Caco-2 (cell line): ENCODE results near the gene CTTNBP2. TPM values are rescaled to one million over a fixed set of nuclear protein-coding genes. Genes with fewer than 3 reads are reported as not detected.

ENCODE experiments used
- BruUV-seq: library from RNA; stranded (reverse); fragments of 400-500 nt; replicated peaks from 2 replicates; lab custom pipeline; 2021; lab: Mats Ljungman, UMichigan
- CTCF ChIA-PET: fragments of 300-600 bp; sonication (Branson Sonifier 250); formaldehyde crosslinking; loops from one replicate; lab custom pipeline; 2022; ENCODE audit warnings: antibody characterized with exemption; lab: Charles Lee
- POLR2A ChIA-PET: fragments of 300-600 bp; sonication (Branson Sonifier 250); formaldehyde crosslinking; loops from one replicate; lab custom pipeline; 2022; ENCODE audit warnings: antibody characterized with exemption; lab: Charles Lee
- DNase-seq, 2 experiments: peaks; one replicate each; pipeline versions ENCODE4 v3.0.0 to v3.0.0-alpha.2; 2020 to 2022
- H3K27me3 ChIP-seq: replicated peaks from 2 replicates; pipeline ENCODE4 v1.6.0; 2011; ENCODE audit warnings: low read length; ENCODE audit not compliant: control insufficient read depth, insufficient read depth
- H3K36me3 ChIP-seq: 2 replicates; pipeline ENCODE4 v1.5.1; 2011; ENCODE audit warnings: low read length; ENCODE audit not compliant: control insufficient read depth, insufficient read depth
- H3K4me1 ChIP-seq: fragments of 250-450 bp; sonication (Bioruptor Pico); 2 replicates; pipeline ENCODE4 v1.5.1; 2020; ENCODE audit warnings: mild to moderate bottlenecking
- H3K4me3 ChIP-seq: 2 replicates; pipeline ENCODE4 v1.5.1; 2011; ENCODE audit warnings: low read depth, mild to moderate bottlenecking, control low read depth, low read length
- H3K9me3 ChIP-seq: fragments of 250-450 bp; sonication (Bioruptor Pico); 2 replicates; pipeline ENCODE4 v1.5.1; 2020; ENCODE audit warnings: mild to moderate bottlenecking, moderate library complexity
- H3K27ac Mint-ChIP-seq: one replicate; pipeline ENCODE4 v1.8.0; 2022; ENCODE audit warnings: mixed read lengths; ENCODE audit not compliant: unreplicated experiment
- H3K27me3 Mint-ChIP-seq: one replicate; pipeline ENCODE4 v1.8.0; 2022; ENCODE audit warnings: mixed read lengths; ENCODE audit not compliant: insufficient read depth, unreplicated experiment
- H3K36me3 Mint-ChIP-seq: one replicate; pipeline ENCODE4 v1.8.0; 2022; ENCODE audit warnings: mild to moderate bottlenecking, mixed read lengths; ENCODE audit not compliant: insufficient read depth, unreplicated experiment
- H3K4me1 Mint-ChIP-seq: one replicate; pipeline ENCODE4 v1.8.0; 2022; ENCODE audit warnings: low read depth, mixed read lengths; ENCODE audit not compliant: unreplicated experiment
- H3K4me3 Mint-ChIP-seq: one replicate; pipeline ENCODE4 v1.8.0; 2022; ENCODE audit warnings: mild to moderate bottlenecking, moderate library complexity, mixed read lengths; ENCODE audit not compliant: unreplicated experiment
- H3K9me3 Mint-ChIP-seq: one replicate; pipeline ENCODE4 v1.8.0; 2022; ENCODE audit warnings: mixed read lengths; ENCODE audit not compliant: unreplicated experiment
- CTCF ChIP-seq, 2 experiments: fragments of 200-600 bp in 1 of 2; IDR thresholded peaks; 1 replicate in 1 of 2; 2 replicates in 1 of 2; pipeline versions ENCODE4 v1.5.1 to v1.8.0; 2011 to 2022; ENCODE audit warnings: antibody characterized with exemption in 1 of 2, control low read depth in 1 of 2, inconsistent platforms in 1 of 2, low read depth in 1 of 2, low read length in 1 of 2, mild to moderate bottlenecking in 1 of 2, moderate library complexity in 1 of 2; ENCODE audit not compliant: insufficient read depth in 1 of 2, severe bottlenecking in 1 of 2, unreplicated experiment in 1 of 2
- intact Hi-C: fragments of 100-400 bp; cut with micrococcal nuclease; formaldehyde crosslinking; loops from one replicate; pipeline ENCODE4 v1.10.0; 2022; ENCODE audit not compliant: unreplicated experiment
- total RNA-seq: library from RNA; stranded (reverse); gene quantifications from 2 replicates; pipeline ENCODE4 v1.2.3, GENCODE V29; 2022

CTTNBP2 gene
- total RNA-seq, 1 experiment from 2014 or later = 3.2 TPM

- Mint-ChIP-seq H3K4me1 (no peaks in the 10 kb centered on the region), H3K36me3 (no peaks in the 10 kb centered on the region), H3K4me3 (no peak overlapping the region), H3K27ac (no peak overlapping the region), H3K27me3 (peaks cover 2% of the 10 kb centered on the region), H3K9me3 (no peaks in the 10 kb centered on the region)
- intact Hi-C loops = no loop called here
- ChIA-PET POLR2A (no interaction called here), CTCF (no interaction called here)
- DNase-seq = no peak
- no peak for TF ChIP-seq CTCF (IDR thresholded peaks at IDR 0.05; ENCODE audit: insufficient read depth in 1 of 2, low read depth in 1 of 2, low read length in 1 of 2, severe bottlenecking in 1 of 2, unreplicated experiment in 1 of 2)
- H3K4me1 ChIP-seq = no peaks in the 10 kb centered on the region
- H3K36me3 ChIP-seq = no peaks in the 10 kb centered on the region
- H3K27me3 ChIP-seq = no peaks in the 10 kb centered on the region
- H3K9me3 ChIP-seq = no peaks in the 10 kb centered on the region
- no TSS peak for BruUV-seq
- no peak overlapping the region for H3K4me3 ChIP-seq
These were observed 87.8 kb downstream of the CTTNBP2 start for GRCh38 chr7:117785431-117785830.

DNA sequence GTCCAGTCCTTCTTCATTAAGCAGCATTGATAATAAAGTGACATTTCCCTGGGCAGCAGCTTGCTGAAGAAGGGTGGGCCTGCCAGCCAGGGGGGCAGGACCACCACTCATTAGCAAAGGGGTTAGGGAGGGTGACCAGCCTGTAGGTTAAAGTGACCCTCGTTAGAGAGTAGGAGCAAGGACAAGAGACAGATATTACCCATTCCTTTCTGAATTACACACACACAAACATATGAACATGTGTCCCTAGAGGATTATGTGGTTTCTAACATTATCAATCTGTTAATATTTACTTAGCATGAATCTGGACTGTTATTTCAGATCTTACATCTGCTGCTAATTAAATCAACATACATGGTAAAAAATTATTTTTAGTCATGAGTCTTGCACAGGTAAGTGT lies 88.9 kb downstream of the CTTNBP2 start:
- no TSS peak for BruUV-seq
- Histone ChIP-seq H3K4me3 (no peak overlapping the region), H3K9me3 (no peaks in the 10 kb centered on the region), H3K36me3 (no peaks in the 10 kb centered on the region), H3K4me1 (no peaks in the 10 kb centered on the region), H3K27me3 (no peaks in the 10 kb centered on the region)
- H3K9me3 Mint-ChIP-seq = no peaks in the 10 kb centered on the region
- DNase-seq = no peak
- H3K36me3 Mint-ChIP-seq = no peaks in the 10 kb centered on the region
- ChIA-PET POLR2A (interaction anchor here (0.6 kb wide), 1 partner anchor 163 kb away, joined by 5 read pairs; no protein-coding TSS in a partner anchor), CTCF (no interaction called here)
- peaks cover 2% of the 10 kb centered on the region for H3K27me3 Mint-ChIP-seq
- intact Hi-C loops = no loop called here
- no peaks in the 10 kb centered on the region for H3K4me1 Mint-ChIP-seq
- no peak overlapping the region for H3K27ac Mint-ChIP-seq
- no peak for TF ChIP-seq CTCF (IDR thresholded peaks at IDR 0.05; ENCODE audit: insufficient read depth in 1 of 2, low read depth in 1 of 2, low read length in 1 of 2, severe bottlenecking in 1 of 2, unreplicated experiment in 1 of 2)
- H3K4me3 Mint-ChIP-seq = no peak overlapping the region

- no peak for TF ChIP-seq CTCF (IDR thresholded peaks at IDR 0.05; ENCODE audit: insufficient read depth in 1 of 2, low read depth in 1 of 2, low read length in 1 of 2, severe bottlenecking in 1 of 2, unreplicated experiment in 1 of 2)
- POLR2A ChIA-PET = no interaction called here
- DNase-seq = no peak
- Mint-ChIP-seq H3K27me3 (peaks cover 2% of the 10 kb centered on the region), H3K4me3 (no peak overlapping the region), H3K27ac (no peak overlapping the region), H3K36me3 (no peaks in the 10 kb centered on the region), H3K4me1 (peaks cover under 1% of the 10 kb centered on the region), H3K9me3 (no peaks in the 10 kb centered on the region)
- no peaks in the 10 kb centered on the region for H3K36me3 ChIP-seq
- intact Hi-C loops = no loop called here
- no peaks in the 10 kb centered on the region for H3K27me3 ChIP-seq
- CTCF ChIA-PET = no interaction called here
- no TSS peak for BruUV-seq
- peaks cover under 1% of the 10 kb centered on the region; the same call in 1 of the 2 replicates for H3K4me1 ChIP-seq
- no peaks in the 10 kb centered on the region for H3K9me3 ChIP-seq
- H3K4me3 ChIP-seq = no peak overlapping the region
These were observed 90.5 kb downstream of the CTTNBP2 start for GRCh38 chr7:117782761-117783160.
